IMR-90 (cell line): ENCODE data around the gene CCDC88C. TPM values are rescaled to one million over a fixed set of nuclear protein-coding genes. Genes with fewer than 3 reads are reported as not detected.

Experiments
- ATAC-seq: fragments of 200-7000 bp; cut with Tn5 transposase; 2 replicates; pipeline ENCODE4 v1.9.1; 2020; ENCODE audit warnings: low read depth, mild to moderate bottlenecking, moderate library complexity
- BruUV-seq: library from RNA; stranded (reverse); fragments of 400-500 nt; replicated peaks from 2 replicates; lab custom pipeline; 2021; lab: Mats Ljungman, UMichigan
- CTCF ChIA-PET: fragments of 300-600 bp; formaldehyde crosslinking; extraction: SDS; loops from one replicate; lab custom pipeline; 2021; ENCODE audit warnings: antibody characterized with exemption; lab: Yijun Ruan, JAX
- POLR2A ChIA-PET: fragments of 300-600 bp; sonication (Branson Sonifier 250); formaldehyde crosslinking; loops from one replicate; lab custom pipeline; 2022; ENCODE audit warnings: antibody characterized with exemption; ENCODE audit not compliant: unreplicated experiment; lab: Charles Lee
- DNase-seq: peaks from one replicate; pipeline ENCODE4 v3.0.0; 2013
- H2AFZ ChIP-seq: replicated peaks from 2 replicates; pipeline ENCODE3; 2013; ENCODE audit warnings: low read length, mild to moderate bottlenecking; ENCODE audit not compliant: poor library complexity
- H2AK5ac ChIP-seq: 2 replicates; pipeline ENCODE4 v1.6.1; 2013; ENCODE audit warnings: low read depth, low read length, inconsistent platforms
- H2AK9ac ChIP-seq: replicated peaks from 2 replicates; pipeline ENCODE3; 2013; ENCODE audit warnings: mild to moderate bottlenecking, low read depth, low read length, moderate library complexity; ENCODE audit not compliant: poor library complexity
- H2BK120ac ChIP-seq: 2 replicates; pipeline ENCODE4 v1.6.1; 2013; ENCODE audit warnings: low read depth, low read length, inconsistent platforms
- H2BK15ac ChIP-seq: 3 replicates; pipeline ENCODE4 v1.6.1; 2013; ENCODE audit warnings: low read depth, low read length, inconsistent platforms
- H2BK20ac ChIP-seq: 2 replicates; pipeline ENCODE4 v1.6.1; 2013; ENCODE audit warnings: low read depth, mild to moderate bottlenecking, inconsistent platforms, low read length, moderate library complexity
- H2BK5ac ChIP-seq: 2 replicates; pipeline ENCODE4 v1.6.1; 2013; ENCODE audit warnings: mild to moderate bottlenecking, low read depth, low read length, inconsistent platforms; ENCODE audit not compliant: poor library complexity, severe bottlenecking
- H3K14ac ChIP-seq: replicated peaks from 2 replicates; pipeline ENCODE4 v1.6.1; 2013; ENCODE audit warnings: low read depth, low read length, inconsistent platforms
- H3K18ac ChIP-seq: 2 replicates; pipeline ENCODE4 v1.6.1; 2013; ENCODE audit warnings: low read depth, low read length, control low read depth
- H3K23ac ChIP-seq: 2 replicates; pipeline ENCODE4 v1.6.1; 2013; ENCODE audit warnings: low read depth, low read length, inconsistent platforms
- H3K27ac ChIP-seq: 2 replicates; pipeline ENCODE4 v1.5.1; 2013; ENCODE audit warnings: mild to moderate bottlenecking, control low read depth, low read length; ENCODE audit not compliant: insufficient read depth
- H3K27me3 ChIP-seq: 2 replicates; pipeline ENCODE4 v1.6.1; 2013; ENCODE audit warnings: low read length; ENCODE audit not compliant: control insufficient read depth, insufficient read depth
- H3K36me3 ChIP-seq: 2 replicates; pipeline ENCODE4 v1.6.1; 2013; ENCODE audit warnings: low read length, mixed read lengths; ENCODE audit not compliant: control insufficient read depth, insufficient read depth
- H3K4ac ChIP-seq: 2 replicates; pipeline ENCODE4 v1.6.1; 2013; ENCODE audit warnings: low read depth, low read length, inconsistent platforms
- H3K4me1 ChIP-seq: 2 replicates; pipeline ENCODE4 v1.6.1; 2013; ENCODE audit warnings: low read length, mixed read lengths; ENCODE audit not compliant: control insufficient read depth, insufficient read depth
- H3K4me2 ChIP-seq: 2 replicates; pipeline ENCODE4 v1.6.1; 2013; ENCODE audit warnings: low read depth, mild to moderate bottlenecking, control low read depth, low read length, moderate library complexity
- H3K4me3 ChIP-seq: 2 replicates; pipeline ENCODE4 v1.5.1; 2013; ENCODE audit warnings: low read depth, mild to moderate bottlenecking, control low read depth, low read length, moderate library complexity; ENCODE audit not compliant: insufficient read depth
- H3K56ac ChIP-seq: 2 replicates; pipeline ENCODE4 v1.6.1; 2013; ENCODE audit warnings: low read length, inconsistent platforms; ENCODE audit not compliant: insufficient read depth; ENCODE audit errors: extremely low read depth
- H3K79me1 ChIP-seq, 2 experiments: 2 replicates each; pipeline ENCODE4 v1.6.1; 2013; ENCODE audit warnings: low read length in 2 of 2, inconsistent platforms in 1 of 2, low read depth in 1 of 2
- H3K9ac ChIP-seq: 2 replicates; pipeline ENCODE4 v1.6.1; 2013; ENCODE audit warnings: low read depth, low read length, control low read depth
- H3K9me1 ChIP-seq: 2 replicates; pipeline ENCODE4 v1.6.1; 2013; ENCODE audit warnings: low read length, inconsistent platforms; ENCODE audit not compliant: insufficient read depth
- H3K9me3 ChIP-seq: 2 replicates; pipeline ENCODE4 v1.6.1; 2013; ENCODE audit warnings: low read length; ENCODE audit not compliant: control insufficient read depth, insufficient read depth
- H4K20me1 ChIP-seq: 2 replicates; pipeline ENCODE4 v1.6.1; 2013; ENCODE audit warnings: low read length, inconsistent platforms; ENCODE audit not compliant: insufficient read depth
- H4K5ac ChIP-seq: 2 replicates; pipeline ENCODE4 v1.6.1; 2013; ENCODE audit warnings: mild to moderate bottlenecking, low read depth, low read length, control low read depth
- H4K8ac ChIP-seq, 2 experiments: 2 replicates each; pipeline ENCODE4 v1.6.1; 2013; ENCODE audit warnings: low read depth in 2 of 2, low read length in 2 of 2, control low read depth in 1 of 2, inconsistent platforms in 1 of 2
- H4K91ac ChIP-seq: 2 replicates; pipeline ENCODE4 v1.6.1; 2013; ENCODE audit warnings: low read depth, low read length, inconsistent platforms; ENCODE audit not compliant: insufficient read depth
- BHLHE40 ChIP-seq: fragments of 150-350 bp; IDR thresholded peaks from 2 replicates; pipeline ENCODE4 v1.6.1; 2016; ENCODE audit warnings: mild to moderate bottlenecking, low read depth, low read length
- CEBPB ChIP-seq: IDR thresholded peaks from 2 replicates; pipeline ENCODE4 v1.6.1; 2012; ENCODE audit warnings: low read depth, low read length, improper control_type of control experiment
- CHD1 ChIP-seq: IDR thresholded peaks from 2 replicates; pipeline ENCODE4 v1.6.1; 2012; ENCODE audit warnings: low read depth, low read length, improper control_type of control experiment
- FOS ChIP-seq: fragments of 150-350 bp; IDR thresholded peaks from 2 replicates; pipeline ENCODE4 v1.6.1; 2016; ENCODE audit warnings: low read depth, low read length
- MAFK ChIP-seq: IDR thresholded peaks from 2 replicates; pipeline ENCODE4 v1.6.1; 2012; ENCODE audit warnings: low read depth, low read length, improper control_type of control experiment
- MAZ ChIP-seq: IDR thresholded peaks from 2 replicates; pipeline ENCODE4 v1.6.1; 2012; ENCODE audit warnings: low read depth, mild to moderate bottlenecking, low read length, improper control_type of control experiment, moderate library complexity, borderline replicate concordance
- MXI1 ChIP-seq: IDR thresholded peaks from 2 replicates; pipeline ENCODE4 v1.6.1; 2012; ENCODE audit warnings: low read depth, mild to moderate bottlenecking, low read length, moderate library complexity, borderline replicate concordance
- NFE2L2 ChIP-seq: fragments of 150-350 bp; IDR thresholded peaks from 2 replicates; pipeline ENCODE4 v1.6.1; 2016; ENCODE audit warnings: low read depth, mild to moderate bottlenecking, low read length
- POLR2A ChIP-seq: IDR thresholded peaks from 2 replicates; pipeline ENCODE4 v1.6.1; 2012; ENCODE audit warnings: mild to moderate bottlenecking, low read depth, low read length
- RAD21 ChIP-seq: IDR thresholded peaks from 2 replicates; pipeline ENCODE4 v1.6.1; 2012; ENCODE audit warnings: low read length, improper control_type of control experiment
- RCOR1 ChIP-seq: IDR thresholded peaks from 2 replicates; pipeline ENCODE4 v1.6.1; 2012; ENCODE audit warnings: mild to moderate bottlenecking, low read length, improper control_type of control experiment; ENCODE audit not compliant: insufficient replicate concordance
- RFX5 ChIP-seq: IDR thresholded peaks from 2 replicates; pipeline ENCODE4 v1.8.0; 2012; ENCODE audit warnings: low read depth, mild to moderate bottlenecking, low read length, moderate library complexity
- SMC3 ChIP-seq: fragments of 150-350 bp; IDR thresholded peaks from 2 replicates; pipeline ENCODE4 v1.6.1; 2016; ENCODE audit warnings: low read depth, mild to moderate bottlenecking, antibody characterized with exemption, low read length, moderate library complexity
- WGBS, 2 experiments: methylation state at CpG; one replicate each; pipeline versions ENCODE4 v1.1.5 to v1.1.7; 2013; ENCODE audit warnings: missing lambda C conversion rate in 2 of 2; ENCODE audit not compliant: insufficient read length in 1 of 2; ENCODE audit errors: extremely low coverage in 2 of 2; 5-methylcytosine and 5-hydroxymethylcytosine counted together
- dilution Hi-C: fragments of 300-500 bp; cut with HindIII; formaldehyde crosslinking; loops from one replicate; pipeline ENCODE4 v1.14.3; 2018; ENCODE audit warnings: low sequenced_read_pairs; ENCODE audit not compliant: unreplicated experiment
- in situ Hi-C: fragments of 300-500 bp; cut with MboI; formaldehyde crosslinking; loops from 3 replicates; pipeline ENCODE4 v1.14.3; 2019; ENCODE audit warnings: low sequenced_read_pairs, inconsistent platforms, mixed read lengths
- intact Hi-C: fragments of 100-400 bp; cut with micrococcal nuclease; formaldehyde crosslinking; loops from 2 replicates; pipeline ENCODE4 v1.10.0; 2022
- polyA plus RNA-seq, 3 experiments: library from polyadenylated mRNA; depleted of rRNA; stranded (reverse); fragments of >200 nt; gene quantifications; 2 replicates each; pipeline ENCODE4 v1.2.3, GENCODE V29; 2012; ENCODE audit warnings: low replicate concordance in 1 of 3
- total RNA-seq: library from RNA; depleted of rRNA; stranded (reverse); fragments of >200 nt; gene quantifications from 2 replicates; pipeline ENCODE4 v1.2.3, GENCODE V29; 2012
- TF ChIP-seq, protein P1 (sequence below): fragments of 150-350 bp; IDR thresholded peaks from 2 replicates; pipeline ENCODE4 v1.6.1; 2017; ENCODE audit warnings: mild to moderate bottlenecking, antibody characterized with exemption, low read length, low read depth
- TF ChIP-seq, protein P2 (sequence below): fragments of 150-350 bp; IDR thresholded peaks from 2 replicates; pipeline ENCODE4 v1.6.1; 2016; ENCODE audit warnings: low read depth, mild to moderate bottlenecking, low read length, moderate library complexity, borderline replicate concordance
- TF ChIP-seq, protein P3 (sequence below): conservative IDR thresholded peaks from 2 replicates; pipeline ENCODE4 v1.5.1; 2012; ENCODE audit warnings: mild to moderate bottlenecking, low read depth, low read length, improper control_type of control experiment

CCDC88C gene
- total and polyA plus RNA-seq, 2 of the 4 experiments (the other 2 are of a cell fraction) = 0.17 to 0.18 TPM

DNA sequence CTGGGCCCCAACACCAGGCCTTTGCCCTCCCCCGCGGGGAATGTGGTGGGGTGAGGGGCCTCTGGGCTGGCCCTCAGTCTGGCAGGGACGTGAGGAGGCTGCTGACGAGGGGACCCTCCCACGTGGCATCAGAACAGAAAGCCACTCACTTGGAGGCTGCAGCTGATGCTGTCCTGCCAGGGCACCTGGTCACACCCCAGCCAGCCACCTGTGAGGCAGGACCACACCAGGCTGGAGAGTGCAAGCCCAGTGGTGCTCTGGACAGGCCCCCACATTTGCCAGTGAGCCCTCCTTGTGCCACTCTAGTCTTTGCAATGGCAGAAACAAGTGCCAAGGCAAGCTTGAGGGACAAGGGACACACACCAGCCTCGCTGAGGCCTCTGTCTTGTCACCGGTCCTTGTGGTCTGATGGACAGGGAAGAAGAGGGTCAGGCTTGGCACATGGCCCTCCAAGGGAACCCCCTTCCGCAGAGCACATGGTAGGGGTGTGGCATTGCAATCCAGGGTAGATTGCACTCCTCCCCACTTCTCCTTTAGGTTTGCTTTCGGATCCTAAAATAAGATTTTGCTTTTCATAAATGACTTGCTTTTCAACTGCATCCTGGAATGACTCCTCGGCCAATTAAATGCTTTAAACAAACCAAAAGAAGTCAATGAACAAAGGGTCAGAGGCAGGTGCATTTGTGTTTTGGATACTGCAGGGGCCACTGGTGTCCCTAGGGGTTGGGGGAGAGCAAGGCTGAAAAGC is 53.7 kb downstream of the CCDC88C start:
- H3K9ac ChIP-seq = no peak overlapping the region
- no peak for DNase-seq
- dilution Hi-C loops = no loop called here

More for the DNA sequence above, 53.7 kb downstream of the CCDC88C start:
- H2BK15ac ChIP-seq = no peak overlapping the region
- no peak overlapping the region for H3K23ac ChIP-seq
- no peak overlapping the region for H2AK5ac ChIP-seq
- CTCF ChIA-PET = no interaction called here
- no peaks in the 10 kb centered on the region for H3K79me1 ChIP-seq
- intact Hi-C loops (no loop called here), in situ Hi-C loops (no loop called here)
- POLR2A ChIA-PET = no interaction called here
- H4K20me1 ChIP-seq = no peaks in the 10 kb centered on the region
- H3K14ac ChIP-seq = no peak overlapping the region
- H3K36me3 ChIP-seq = no peaks in the 10 kb centered on the region
- no peak overlapping the region for H2BK5ac ChIP-seq
- no peak overlapping the region for H2BK120ac ChIP-seq
- H3K4me1 ChIP-seq = no peaks in the 10 kb centered on the region; the same call in 1 of the 2 replicates
- no TSS peak for BruUV-seq
- no peak overlapping the region for H3K4ac ChIP-seq
- no peak overlapping the region for H3K27ac ChIP-seq
- no peaks in the 10 kb centered on the region; the same call in 1 of the 2 replicates for H3K27me3 ChIP-seq
- WGBS, 2 experiments = 47% methylated on average over 3 of the region's 10 CpGs; no CpG with 5 or more reads in 1 of the 2 experiments
- no peak overlapping the region for H3K56ac ChIP-seq
- no peak overlapping the region for H3K4me3 ChIP-seq
- no peak overlapping the region for H4K8ac ChIP-seq
- H3K4me2 ChIP-seq = no peak overlapping the region
- ATAC-seq = no peak
- no peak overlapping the region for H3K18ac ChIP-seq
- H2AK9ac ChIP-seq = no peak overlapping the region
- H4K91ac ChIP-seq = no peak overlapping the region
- no peak overlapping the region for H2AFZ ChIP-seq
- H3K9me1 ChIP-seq = no peaks in the 10 kb centered on the region
- TF ChIP-seq BHLHE40 (no peak), MAFK (no peak), MXI1 (no peak), CHD1 (no peak), MAZ (no peak), RAD21 (no peak), NFE2L2 (no peak), RFX5 (no peak), RCOR1 (no peak), CEBPB (no peak), SMC3 (no peak), FOS (no peak), POLR2A (no peak)
- TF ChIP-seq, protein P1, sequence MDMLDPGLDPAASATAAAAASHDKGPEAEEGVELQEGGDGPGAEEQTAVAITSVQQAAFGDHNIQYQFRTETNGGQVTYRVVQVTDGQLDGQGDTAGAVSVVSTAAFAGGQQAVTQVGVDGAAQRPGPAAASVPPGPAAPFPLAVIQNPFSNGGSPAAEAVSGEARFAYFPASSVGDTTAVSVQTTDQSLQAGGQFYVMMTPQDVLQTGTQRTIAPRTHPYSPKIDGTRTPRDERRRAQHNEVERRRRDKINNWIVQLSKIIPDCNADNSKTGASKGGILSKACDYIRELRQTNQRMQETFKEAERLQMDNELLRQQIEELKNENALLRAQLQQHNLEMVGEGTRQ = no peak
- TF ChIP-seq, protein P2, sequence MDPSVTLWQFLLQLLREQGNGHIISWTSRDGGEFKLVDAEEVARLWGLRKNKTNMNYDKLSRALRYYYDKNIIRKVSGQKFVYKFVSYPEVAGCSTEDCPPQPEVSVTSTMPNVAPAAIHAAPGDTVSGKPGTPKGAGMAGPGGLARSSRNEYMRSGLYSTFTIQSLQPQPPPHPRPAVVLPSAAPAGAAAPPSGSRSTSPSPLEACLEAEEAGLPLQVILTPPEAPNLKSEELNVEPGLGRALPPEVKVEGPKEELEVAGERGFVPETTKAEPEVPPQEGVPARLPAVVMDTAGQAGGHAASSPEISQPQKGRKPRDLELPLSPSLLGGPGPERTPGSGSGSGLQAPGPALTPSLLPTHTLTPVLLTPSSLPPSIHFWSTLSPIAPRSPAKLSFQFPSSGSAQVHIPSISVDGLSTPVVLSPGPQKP = no peak
- TF ChIP-seq, protein P3, sequence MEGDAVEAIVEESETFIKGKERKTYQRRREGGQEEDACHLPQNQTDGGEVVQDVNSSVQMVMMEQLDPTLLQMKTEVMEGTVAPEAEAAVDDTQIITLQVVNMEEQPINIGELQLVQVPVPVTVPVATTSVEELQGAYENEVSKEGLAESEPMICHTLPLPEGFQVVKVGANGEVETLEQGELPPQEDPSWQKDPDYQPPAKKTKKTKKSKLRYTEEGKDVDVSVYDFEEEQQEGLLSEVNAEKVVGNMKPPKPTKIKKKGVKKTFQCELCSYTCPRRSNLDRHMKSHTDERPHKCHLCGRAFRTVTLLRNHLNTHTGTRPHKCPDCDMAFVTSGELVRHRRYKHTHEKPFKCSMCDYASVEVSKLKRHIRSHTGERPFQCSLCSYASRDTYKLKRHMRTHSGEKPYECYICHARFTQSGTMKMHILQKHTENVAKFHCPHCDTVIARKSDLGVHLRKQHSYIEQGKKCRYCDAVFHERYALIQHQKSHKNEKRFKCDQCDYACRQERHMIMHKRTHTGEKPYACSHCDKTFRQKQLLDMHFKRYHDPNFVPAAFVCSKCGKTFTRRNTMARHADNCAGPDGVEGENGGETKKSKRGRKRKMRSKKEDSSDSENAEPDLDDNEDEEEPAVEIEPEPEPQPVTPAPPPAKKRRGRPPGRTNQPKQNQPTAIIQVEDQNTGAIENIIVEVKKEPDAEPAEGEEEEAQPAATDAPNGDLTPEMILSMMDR = no peak
- no peaks in the 10 kb centered on the region for H3K9me3 ChIP-seq
- no peak overlapping the region for H4K5ac ChIP-seq
- no peak overlapping the region for H2BK20ac ChIP-seq
